HEK293T (cell line): ENCODE data around the gene TSPAN4.

Experiments used
- BHLHE40 ChIP-seq: fragments of 450-650 bp; IDR thresholded peaks from 2 replicates; pipeline ENCODE4 v1.6.1; 2016; ENCODE audit warnings: mild to moderate bottlenecking, moderate library complexity, borderline replicate concordance
- FOXM1 ChIP-seq: fragments of 450-650 bp; IDR thresholded peaks from 2 replicates; pipeline ENCODE4 v1.6.1; 2017; ENCODE audit warnings: mild to moderate bottlenecking, borderline replicate concordance
- HDGF ChIP-seq: fragments of 450-650 bp; IDR thresholded peaks from 2 replicates; pipeline ENCODE4 v1.6.1; 2017; ENCODE audit warnings: antibody characterized with exemption, borderline replicate concordance
- L3MBTL2 ChIP-seq: fragments of 450-650 bp; conservative IDR thresholded peaks from 2 replicates; pipeline ENCODE4 v1.6.1; 2016; ENCODE audit warnings: mild to moderate bottlenecking
- SP1 ChIP-seq: fragments of 450-650 bp; IDR thresholded peaks from 2 replicates; pipeline ENCODE4 v1.6.1; 2017

GRCh38 chr11:836274-836673 lies 6.4 kb upstream of the TSPAN4 start:
- no peak for TF ChIP-seq HDGF
- TF ChIP-seq BHLHE40: no peak
- no peak for TF ChIP-seq L3MBTL2
- TF ChIP-seq FOXM1: no peak
- TF ChIP-seq SP1: no peak
